GM18870 (cell line): Measurements from ENCODE around the gene OPTN.
A peak's percentile ranks its signal among the peaks of the same experiment; 100 is the strongest.
"Not testable (repeated sequence)": the region's sequence is repeated elsewhere in the genome, so short reads cannot be mapped to it uniquely, and the experiment has no call there.

ENCODE experiments used
- ATAC-seq: cut with Tn5 transposase; IDR thresholded peaks from one replicate; pipeline ENCODE4 v1.9.1; 2021; ENCODE audit warnings: moderate library complexity; ENCODE audit not compliant: unreplicated experiment

Gene OPTN

GRCh38 chr10:13099666-13100348 lies at the start of gene OPTN:
OPTN (plus strand) TSS chr10:13100163; CDS start chr10:13109123, 8,960 bp downstream.
- peak; percentile 67 for ATAC-seq

GRCh38 chr10:13051126-13051694 lies 48.8 kb upstream of the OPTN start:
- ATAC-seq = no peak

GRCh38 chr10:13053208-13053607 lies 46.8 kb upstream of the OPTN start:
- not testable (repeated sequence) for ATAC-seq

- no peak for ATAC-seq
Measured at GRCh38 chr10:13053794-13054462, 46.0 kb upstream of the OPTN start.

- ATAC-seq = no peak
Measured at GRCh38 chr10:13054844-13055243, 45.1 kb upstream of the OPTN start.

- no peak for ATAC-seq
Measured at GRCh38 chr10:13056456-13057077, 43.4 kb upstream of the OPTN start.

- no peak for ATAC-seq
Measured at GRCh38 chr10:13062803-13063202, 37.2 kb upstream of the OPTN start.

- no peak for ATAC-seq
Measured at GRCh38 chr10:13066527-13066926, 33.4 kb upstream of the OPTN start.

- ATAC-seq = no peak
Measured at GRCh38 chr10:13067431-13067830, 32.5 kb upstream of the OPTN start.

- no peak for ATAC-seq
Measured at GRCh38 chr10:13068071-13068470, 31.9 kb upstream of the OPTN start.

- no peak for ATAC-seq
Measured at GRCh38 chr10:13068484-13068883, 31.5 kb upstream of the OPTN start.

GRCh38 chr10:13072339-13072738 lies 27.6 kb upstream of the OPTN start:
- ATAC-seq = no peak

- no peak for ATAC-seq
Measured at GRCh38 chr10:13074563-13075451, 25.2 kb upstream of the OPTN start.

- ATAC-seq = no peak
Measured at GRCh38 chr10:13078912-13079775, 20.8 kb upstream of the OPTN start.

- no peak for ATAC-seq
Measured at GRCh38 chr10:13079776-13080050, 20.2 kb upstream of the OPTN start.

GRCh38 chr10:13080643-13081042 lies 19.3 kb upstream of the OPTN start:
- ATAC-seq = no peak

GRCh38 chr10:13083700-13084099 lies 16.3 kb upstream of the OPTN start:
- not testable (repeated sequence) for ATAC-seq

- no peak for ATAC-seq
Measured at GRCh38 chr10:13086056-13086455, 13.9 kb upstream of the OPTN start.

- ATAC-seq = no peak
Measured at GRCh38 chr10:13087601-13087985, 12.4 kb upstream of the OPTN start.

GRCh38 chr10:13087986-13088618 lies 11.9 kb upstream of the OPTN start:
- ATAC-seq = no peak
